OCI-LY7 (cell line): Measurements from ENCODE around the gene GOLIM4. TPM values are rescaled to one million over a fixed set of nuclear protein-coding genes. Genes with fewer than 3 reads are reported as not detected.

Experiments
- BruUV-seq: library from RNA; stranded (reverse); fragments of 400-500 nt; replicated peaks from 2 replicates; lab custom pipeline; 2021; lab: Mats Ljungman, UMichigan
- CTCF ChIA-PET: fragments of 300-600 bp; sonication (Branson Sonifier 250); formaldehyde crosslinking; loops from one replicate; lab custom pipeline; 2022; ENCODE audit warnings: antibody characterized with exemption; ENCODE audit not compliant: unreplicated experiment; lab: Charles Lee
- POLR2A ChIA-PET: fragments of 300-600 bp; sonication (Branson Sonifier 250); formaldehyde crosslinking; loops from one replicate; lab custom pipeline; 2022; ENCODE audit warnings: antibody characterized with exemption; lab: Charles Lee
- DNase-seq: peaks from one replicate; pipeline ENCODE4 v3.0.0-alpha.2; 2015; ENCODE audit warnings: low spot score
- H2AFZ ChIP-seq: fragments of 200-600 bp; sonication (generic), shearing (Covaris generic); 2 replicates; pipeline ENCODE4 v1.6.1; 2014; ENCODE audit warnings: mild to moderate bottlenecking, antibody characterized with exemption, low read length, moderate library complexity
- H3K27ac ChIP-seq: fragments of 200-600 bp; sonication (generic); 2 replicates; pipeline ENCODE4 v1.5.1; 2014; ENCODE audit warnings: mixed run types, low read depth, mild to moderate bottlenecking, moderate library complexity, low read length, inconsistent platforms; ENCODE audit not compliant: poor library complexity, severe bottlenecking
- H3K36me3 ChIP-seq: fragments of 200-600 bp; sonication (generic); 2 replicates; pipeline ENCODE4 v1.6.1; 2014; ENCODE audit warnings: mild to moderate bottlenecking, antibody characterized with exemption, low read length, moderate library complexity, mixed read lengths; ENCODE audit not compliant: insufficient read depth
- H3K4me1 ChIP-seq: fragments of 200-600 bp; sonication (generic); 2 replicates; pipeline ENCODE4 v1.5.1; 2014; ENCODE audit warnings: mild to moderate bottlenecking, low read length; ENCODE audit not compliant: insufficient read depth, poor library complexity, severe bottlenecking
- H3K4me2 ChIP-seq: fragments of 200-600 bp; sonication (generic); 2 replicates; pipeline ENCODE4 v1.6.1; 2014; ENCODE audit warnings: mild to moderate bottlenecking, low read length
- H3K4me3 ChIP-seq: fragments of 200-600 bp; sonication (generic); 2 replicates; pipeline ENCODE4 v1.5.1; 2014; ENCODE audit warnings: mild to moderate bottlenecking, low read depth, low read length; ENCODE audit not compliant: poor library complexity, severe bottlenecking
- H3K79me2 ChIP-seq: fragments of 200-600 bp; sonication (generic); 2 replicates; pipeline ENCODE4 v1.6.1; 2016; ENCODE audit warnings: low read depth, mild to moderate bottlenecking, low read length, moderate library complexity, mixed read lengths; ENCODE audit not compliant: insufficient read depth
- H3K9me2 ChIP-seq: fragments of 200-600 bp; sonication (generic); 2 replicates; pipeline ENCODE4 v1.6.1; 2016; ENCODE audit warnings: mild to moderate bottlenecking, low read length, mixed read lengths; ENCODE audit not compliant: insufficient read depth
- H3K9me3 ChIP-seq: fragments of 200-600 bp; sonication (generic); 2 replicates; pipeline ENCODE4 v1.6.1; 2014; ENCODE audit warnings: mild to moderate bottlenecking, mixed run types, low read length, mixed read lengths
- H4K20me1 ChIP-seq: fragments of 200-600 bp; sonication (generic); 2 replicates; pipeline ENCODE4 v1.6.1; 2014; ENCODE audit warnings: mild to moderate bottlenecking, antibody characterized with exemption, low read length, moderate library complexity, mixed read lengths; ENCODE audit not compliant: insufficient read depth
- EZH2phosphoT487 ChIP-seq: fragments of 200-600 bp; sonication (generic); IDR thresholded peaks from 2 replicates; pipeline ENCODE4 v1.6.1; 2018; ENCODE audit warnings: low read depth, borderline replicate concordance, mild to moderate bottlenecking, mixed run types, antibody characterized with exemption, low read length, moderate library complexity, mixed read lengths
- intact Hi-C: fragments of 100-400 bp; cut with micrococcal nuclease; formaldehyde crosslinking; loops from one replicate; pipeline ENCODE4 v1.10.0; 2022; ENCODE audit not compliant: unreplicated experiment
- total RNA-seq, 2 experiments: library from RNA; depleted of rRNA in 1 of 2; stranded (reverse); fragments of >200 nt in 1 of 2; shearing (Covaris generic) in 1 of 2; gene quantifications; 2 replicates each; pipeline ENCODE4 v1.2.3, GENCODE V29; 2014 to 2022
- TF ChIP-seq, protein P1 (sequence below): fragments of 200-600 bp; sonication (generic); conservative IDR thresholded peaks from 2 replicates; pipeline ENCODE4 v1.5.1; 2014; ENCODE audit warnings: mild to moderate bottlenecking, antibody characterized with exemption, low read length, moderate library complexity, mixed read lengths

GOLIM4 gene
- total RNA-seq, 2 experiments from 2014 or later, result 31.2 to 42.8 TPM

GRCh38 chr3:167973046-167973445 lies 122.7 kb downstream of the GOLIM4 start:
- Histone ChIP-seq H4K20me1 (no peaks in the 10 kb centered on the region), H3K36me3 (no peaks in the 10 kb centered on the region), H3K79me2 (no peaks in the 10 kb centered on the region), H3K4me1 (no peaks in the 10 kb centered on the region), H2AFZ (no peak overlapping the region), H3K9me2 (no peaks in the 10 kb centered on the region), H3K4me3 (no peak overlapping the region), H3K4me2 (no peak overlapping the region), H3K9me3 (no peaks in the 10 kb centered on the region), H3K27ac (no peak overlapping the region)
- ChIA-PET CTCF (no interaction called here), POLR2A (interaction anchor here (0.8 to 1.6 kb wide), 2 partner anchors 14 to 21 kb away, joined by 3 to 4 read pairs; no protein-coding TSS in a partner anchor)
- TF ChIP-seq EZH2phosphoT487, result no peak
- intact Hi-C loops, result no loop called here
- no peak for DNase-seq
- no TSS peak for BruUV-seq

DNA sequence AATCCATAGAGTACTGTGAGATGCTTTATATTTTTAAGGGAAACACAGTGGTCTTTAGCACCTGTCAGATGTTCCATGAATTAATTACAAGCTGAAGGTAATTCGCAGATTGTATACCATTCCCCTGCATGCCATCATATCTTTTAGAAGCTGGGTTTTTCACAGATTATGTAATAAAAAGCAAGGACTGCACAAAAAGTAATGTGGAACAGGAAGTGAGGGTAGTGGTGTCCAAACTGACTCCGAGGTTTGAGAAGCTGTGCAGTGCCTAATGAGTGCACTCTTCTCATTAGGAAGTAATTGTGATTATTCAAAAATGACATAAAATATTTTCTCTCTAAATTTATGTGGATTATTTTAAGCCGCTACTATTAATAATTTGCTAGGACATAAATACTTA lies 123.2 kb downstream of the GOLIM4 start:
- no peak overlapping the region for H3K4me2 ChIP-seq
- ChIA-PET POLR2A (interaction anchor here (0.7 to 1.6 kb wide), 2 partner anchors 21 to 422 kb away, joined by 3 to 4 read pairs; no protein-coding TSS in a partner anchor), CTCF (no interaction called here)
- no peak overlapping the region for H3K27ac ChIP-seq
- no peak for DNase-seq
- no peaks in the 10 kb centered on the region for H4K20me1 ChIP-seq
- no TSS peak for BruUV-seq
- no peaks in the 10 kb centered on the region for H3K9me3 ChIP-seq
- no peak overlapping the region for H2AFZ ChIP-seq
- intact Hi-C loops, result no loop called here
- H3K36me3 ChIP-seq, result no peaks in the 10 kb centered on the region
- no peak overlapping the region for H3K4me3 ChIP-seq
- TF ChIP-seq, protein P1, sequence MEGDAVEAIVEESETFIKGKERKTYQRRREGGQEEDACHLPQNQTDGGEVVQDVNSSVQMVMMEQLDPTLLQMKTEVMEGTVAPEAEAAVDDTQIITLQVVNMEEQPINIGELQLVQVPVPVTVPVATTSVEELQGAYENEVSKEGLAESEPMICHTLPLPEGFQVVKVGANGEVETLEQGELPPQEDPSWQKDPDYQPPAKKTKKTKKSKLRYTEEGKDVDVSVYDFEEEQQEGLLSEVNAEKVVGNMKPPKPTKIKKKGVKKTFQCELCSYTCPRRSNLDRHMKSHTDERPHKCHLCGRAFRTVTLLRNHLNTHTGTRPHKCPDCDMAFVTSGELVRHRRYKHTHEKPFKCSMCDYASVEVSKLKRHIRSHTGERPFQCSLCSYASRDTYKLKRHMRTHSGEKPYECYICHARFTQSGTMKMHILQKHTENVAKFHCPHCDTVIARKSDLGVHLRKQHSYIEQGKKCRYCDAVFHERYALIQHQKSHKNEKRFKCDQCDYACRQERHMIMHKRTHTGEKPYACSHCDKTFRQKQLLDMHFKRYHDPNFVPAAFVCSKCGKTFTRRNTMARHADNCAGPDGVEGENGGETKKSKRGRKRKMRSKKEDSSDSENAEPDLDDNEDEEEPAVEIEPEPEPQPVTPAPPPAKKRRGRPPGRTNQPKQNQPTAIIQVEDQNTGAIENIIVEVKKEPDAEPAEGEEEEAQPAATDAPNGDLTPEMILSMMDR, result no peak
- TF ChIP-seq EZH2phosphoT487, result no peak
- no peaks in the 10 kb centered on the region for H3K79me2 ChIP-seq
- H3K4me1 ChIP-seq, result no peaks in the 10 kb centered on the region
- no peaks in the 10 kb centered on the region for H3K9me2 ChIP-seq

GRCh38 chr3:167969548-167969947 lies 126.2 kb downstream of the GOLIM4 start:
- no peak overlapping the region for H3K4me3 ChIP-seq
- H3K36me3 ChIP-seq, result no peaks in the 10 kb centered on the region
- no peak for TF ChIP-seq EZH2phosphoT487
- TF ChIP-seq, protein P1, result no peak
- H3K4me1 ChIP-seq, result no peaks in the 10 kb centered on the region
- ChIA-PET POLR2A (no interaction called here), CTCF (no interaction called here)
- H2AFZ ChIP-seq, result no peak overlapping the region
- no peaks in the 10 kb centered on the region for H3K79me2 ChIP-seq
- H3K9me2 ChIP-seq, result no peaks in the 10 kb centered on the region
- DNase-seq, result no peak
- H3K4me2 ChIP-seq, result no peak overlapping the region
- no TSS peak for BruUV-seq
- H4K20me1 ChIP-seq, result no peaks in the 10 kb centered on the region
- H3K27ac ChIP-seq, result no peak overlapping the region
- intact Hi-C loops, result no loop called here
- H3K9me3 ChIP-seq, result no peaks in the 10 kb centered on the region
